Measurements from ENCODE around the gene FREM2. TPM values are rescaled to one million over a fixed set of nuclear protein-coding genes. Genes with fewer than 3 reads are reported as not detected.
A peak's percentile ranks its signal among the peaks of the same experiment; 100 is the strongest.

The FREM2 gene
- total RNA-seq, 1 experiment from 2014 or later: not detected

DNA sequence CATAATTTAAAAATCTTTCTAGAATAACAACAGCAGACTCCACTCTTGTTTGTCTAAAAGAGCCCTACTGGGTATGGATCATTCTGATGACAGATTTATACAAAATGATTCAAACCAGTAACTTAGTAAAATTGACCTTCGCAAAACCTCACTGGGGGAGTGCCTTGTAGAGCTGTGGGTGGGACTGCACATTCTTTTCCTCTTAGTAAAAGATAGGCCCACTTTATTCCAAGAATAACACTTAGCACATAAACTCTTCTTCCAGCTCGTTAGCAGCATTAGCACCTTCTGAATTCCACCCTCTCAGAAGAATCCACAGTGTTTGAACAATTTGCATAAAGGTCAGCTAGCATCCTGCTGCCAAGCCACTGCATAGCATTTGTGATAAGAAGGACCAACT, 196.9 kb downstream of the FREM2 start:
- no peak for DNase-seq
- Histone ChIP-seq H3K4me3 (no peak overlapping the region), H3K9me3 (no peaks in the 10 kb centered on the region), H3K36me3 (no peaks in the 10 kb centered on the region), H3K27me3 (peaks cover 4% of the 10 kb centered on the region; the same call in 1 of the 2 replicates)

DNA sequence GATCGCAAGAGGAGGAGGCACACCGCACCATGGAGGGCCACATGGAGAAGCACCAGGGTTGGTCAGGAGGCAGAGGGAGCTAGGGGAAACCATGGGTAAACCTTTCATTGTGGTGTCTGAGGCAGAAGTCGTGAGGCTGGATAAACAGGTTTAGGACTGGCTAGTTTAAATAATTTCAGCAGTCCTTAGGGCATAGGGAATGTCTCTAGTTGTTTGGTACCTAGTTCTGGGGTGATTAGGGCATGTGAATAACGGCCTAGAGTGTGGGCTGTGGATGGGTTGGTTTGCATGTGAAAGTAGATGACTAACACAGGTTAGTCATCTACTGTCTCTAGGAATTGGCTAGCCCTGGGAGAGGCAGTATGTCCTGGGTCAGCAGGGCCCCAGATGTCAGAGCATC, 201.4 kb downstream of the FREM2 start:
- peaks cover 2% of the 10 kb centered on the region; the same call in 1 of the 2 replicates for H3K27me3 ChIP-seq
- H3K9me3 ChIP-seq: no peaks in the 10 kb centered on the region
- H3K4me3 ChIP-seq: no peak overlapping the region
- peak; percentile 34 for DNase-seq
- no peaks in the 10 kb centered on the region for H3K36me3 ChIP-seq

DNA sequence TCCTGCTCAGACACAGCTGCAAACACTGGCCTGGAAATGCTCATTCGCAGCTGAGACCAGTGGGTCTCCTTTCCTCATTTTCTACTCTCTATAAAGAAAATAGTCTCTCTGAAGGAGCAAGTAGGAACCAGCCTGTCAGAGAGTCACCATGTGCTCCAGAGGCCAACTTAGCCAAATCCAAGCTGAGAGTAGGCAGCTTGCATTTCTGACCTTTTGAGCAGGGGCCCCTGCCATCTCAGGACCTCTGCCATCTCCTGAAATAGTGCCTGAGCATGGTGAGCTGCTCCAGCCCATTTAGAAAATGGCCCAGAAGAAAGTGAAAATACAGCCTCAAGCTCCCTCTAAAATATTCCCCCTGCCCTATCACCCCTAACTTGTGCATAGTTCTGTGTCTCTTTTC, 208.2 kb downstream of the FREM2 start:
- H3K27me3 ChIP-seq: no peaks in the 10 kb centered on the region
- DNase-seq: no peak
- H3K36me3 ChIP-seq: no peaks in the 10 kb centered on the region
- H3K9me3 ChIP-seq: no peaks in the 10 kb centered on the region
- H3K4me3 ChIP-seq: no peak overlapping the region

GRCh38 chr13:38897521-38897920, 210.6 kb downstream of the FREM2 start:
- Histone ChIP-seq H3K4me3 (no peak overlapping the region), H3K9me3 (no peaks in the 10 kb centered on the region), H3K27me3 (no peaks in the 10 kb centered on the region), H3K36me3 (no peaks in the 10 kb centered on the region)
- DNase-seq: no peak

GRCh38 chr13:38898481-38898880, 211.6 kb downstream of the FREM2 start:
- H3K36me3 ChIP-seq: no peaks in the 10 kb centered on the region
- no peaks in the 10 kb centered on the region for H3K9me3 ChIP-seq
- H3K4me3 ChIP-seq: no peak overlapping the region
- no peak for DNase-seq
- no peaks in the 10 kb centered on the region for H3K27me3 ChIP-seq

- DNase-seq: no peak
- no peaks in the 10 kb centered on the region for H3K27me3 ChIP-seq
- H3K9me3 ChIP-seq: no peaks in the 10 kb centered on the region
- no peak overlapping the region for H3K4me3 ChIP-seq
- H3K36me3 ChIP-seq: no peaks in the 10 kb centered on the region
These were observed 212.7 kb downstream of the FREM2 start for GRCh38 chr13:38899571-38899970.

DNA sequence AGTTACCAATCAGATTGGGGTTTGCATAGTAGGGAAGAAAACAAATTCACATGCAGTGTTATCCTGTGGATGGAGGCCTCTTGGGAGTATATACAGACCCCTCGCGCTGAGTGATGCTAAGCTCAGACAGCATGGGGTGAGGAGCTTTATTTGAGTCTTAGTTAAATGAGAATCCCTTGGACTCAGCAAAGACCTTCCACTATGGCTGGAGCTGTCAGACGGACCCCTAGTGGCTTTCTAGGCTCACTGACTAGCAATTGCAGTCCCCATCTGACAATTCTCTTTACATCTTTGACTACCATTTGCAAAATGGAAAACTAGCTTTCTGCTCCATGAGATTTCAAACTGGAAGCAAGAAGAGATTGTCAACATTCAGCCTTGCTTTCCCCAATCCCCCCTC, 213.3 kb downstream of the FREM2 start:
- H3K27me3 ChIP-seq: no peaks in the 10 kb centered on the region
- H3K36me3 ChIP-seq: no peaks in the 10 kb centered on the region
- DNase-seq: no peak
- no peaks in the 10 kb centered on the region for H3K9me3 ChIP-seq
- H3K4me3 ChIP-seq: no peak overlapping the region

GRCh38 chr13:38902551-38902950, 215.7 kb downstream of the FREM2 start:
- H3K4me3 ChIP-seq: no peak overlapping the region
- H3K27me3 ChIP-seq: no peaks in the 10 kb centered on the region
- DNase-seq: no peak
- H3K36me3 ChIP-seq: no peaks in the 10 kb centered on the region
- H3K9me3 ChIP-seq: no peaks in the 10 kb centered on the region

DNA sequence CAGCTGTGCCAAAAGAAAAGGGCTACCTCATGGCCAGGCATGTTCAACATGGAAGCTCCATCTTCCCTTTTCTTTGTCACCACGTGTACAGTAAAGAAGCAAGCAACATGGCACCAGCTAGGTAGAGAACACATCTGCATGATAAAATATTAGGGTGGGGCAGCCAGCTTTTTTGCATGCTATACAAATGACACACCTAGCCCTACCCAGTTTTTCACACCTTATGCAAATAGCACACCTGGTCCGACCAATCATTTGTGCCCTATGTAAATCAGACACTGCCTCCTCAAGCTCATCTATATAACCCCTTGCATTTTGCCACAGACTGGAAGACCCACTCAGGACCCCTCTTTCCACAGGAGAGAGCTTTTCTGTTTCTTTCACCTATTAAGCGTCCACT, 218.2 kb downstream of the FREM2 start:
- H3K4me3 ChIP-seq: no peak overlapping the region
- no peaks in the 10 kb centered on the region for H3K36me3 ChIP-seq
- no peaks in the 10 kb centered on the region for H3K27me3 ChIP-seq
- no peak for DNase-seq
- no peaks in the 10 kb centered on the region for H3K9me3 ChIP-seq

DNA sequence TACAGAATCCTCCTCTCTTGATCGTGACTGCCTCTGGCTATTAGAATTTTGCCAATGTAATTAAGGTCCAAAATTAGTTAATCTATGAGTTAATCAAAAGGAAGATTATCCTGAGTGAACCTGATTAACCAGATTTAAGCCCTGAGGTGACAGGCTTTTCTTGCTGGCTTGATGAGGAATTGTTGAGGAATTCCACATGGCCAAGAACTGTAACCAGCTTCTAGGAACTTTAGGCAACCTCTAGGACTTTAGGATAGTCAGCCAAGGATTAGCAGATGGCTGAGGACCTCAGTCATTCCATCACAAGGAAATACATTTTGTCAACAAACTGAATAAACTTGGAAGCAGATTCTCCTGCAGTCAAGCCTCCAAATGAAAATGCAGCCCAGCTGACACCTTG, 219.0 kb downstream of the FREM2 start:
- no peaks in the 10 kb centered on the region for H3K36me3 ChIP-seq

GRCh38 chr13:38908574-38908973, 221.7 kb downstream of the FREM2 start:
- H3K4me3 ChIP-seq: no peak overlapping the region
- no peaks in the 10 kb centered on the region for H3K36me3 ChIP-seq
- peaks cover 3% of the 10 kb centered on the region for H3K27me3 ChIP-seq
- H3K9me3 ChIP-seq: no peaks in the 10 kb centered on the region
- DNase-seq: no peak

More for the DNA sequence above, 219.0 kb downstream of the FREM2 start:
- Histone ChIP-seq H3K4me3 (no peak overlapping the region), H3K27me3 (no peaks in the 10 kb centered on the region), H3K9me3 (no peaks in the 10 kb centered on the region)
- no peak for DNase-seq

GRCh38 chr13:38914070-38914469, 227.2 kb downstream of the FREM2 start:
- Histone ChIP-seq H3K9me3 (no peaks in the 10 kb centered on the region), H3K36me3 (no peaks in the 10 kb centered on the region), H3K27me3 (peaks cover 3% of the 10 kb centered on the region), H3K4me3 (no peak overlapping the region)
- no peak for DNase-seq

GRCh38 chr13:38921081-38921480, 234.2 kb downstream of the FREM2 start:
- H3K27me3 ChIP-seq: peaks cover 13% of the 10 kb centered on the region
- H3K9me3 ChIP-seq: no peaks in the 10 kb centered on the region; the same call in 1 of the 2 replicates
- no peak for DNase-seq
- H3K4me3 ChIP-seq: no peak overlapping the region
- no peaks in the 10 kb centered on the region for H3K36me3 ChIP-seq

- Histone ChIP-seq H3K9me3 (no peaks in the 10 kb centered on the region; the same call in 1 of the 2 replicates), H3K27me3 (peaks cover 21% of the 10 kb centered on the region), H3K4me3 (no peak overlapping the region), H3K36me3 (no peaks in the 10 kb centered on the region)
- DNase-seq: no peak
These were observed 235.3 kb downstream of the FREM2 start for GRCh38 chr13:38922170-38922569.

DNA sequence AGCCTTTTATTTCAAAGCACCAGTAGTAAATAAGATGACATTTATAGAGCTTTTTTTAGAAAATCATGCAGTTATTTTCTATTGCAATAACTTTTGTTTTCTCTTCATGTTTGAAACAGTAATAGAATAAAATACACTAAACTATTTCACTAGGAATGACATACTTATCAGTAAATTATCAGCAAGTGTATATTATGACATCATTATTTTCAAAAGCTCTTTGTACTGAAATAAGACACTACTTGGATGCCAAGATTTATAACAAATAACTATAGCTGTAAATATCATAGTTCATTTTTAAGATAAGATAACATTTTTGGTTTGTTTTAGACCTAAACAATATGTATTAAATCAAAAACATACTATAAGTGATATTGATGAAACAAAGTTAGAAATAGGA, 246.9 kb downstream of the FREM2 start:
- no peak for DNase-seq
- H3K4me3 ChIP-seq: no peak overlapping the region
- no peaks in the 10 kb centered on the region; the same call in 1 of the 2 replicates for H3K27me3 ChIP-seq

More for the DNA sequence above, 246.9 kb downstream of the FREM2 start:
- H3K36me3 ChIP-seq: no peaks in the 10 kb centered on the region
- H3K9me3 ChIP-seq: no peaks in the 10 kb centered on the region
